Suppressor macrophage (primary cell): ENCODE measurements around the gene PRKAB1.
A peak's percentile ranks its signal among the peaks of the same experiment; 100 is the strongest.

Experiments
- DNase-seq, 4 experiments: peaks; one replicate each; pipeline ENCODE4 v3.0.0-alpha.2; 2020 to 2022

Gene PRKAB1

GRCh38 chr12:119714614-119715267 lies 46.8 kb downstream of the PRKAB1 start:
- DNase-seq, result no peak

DNA sequence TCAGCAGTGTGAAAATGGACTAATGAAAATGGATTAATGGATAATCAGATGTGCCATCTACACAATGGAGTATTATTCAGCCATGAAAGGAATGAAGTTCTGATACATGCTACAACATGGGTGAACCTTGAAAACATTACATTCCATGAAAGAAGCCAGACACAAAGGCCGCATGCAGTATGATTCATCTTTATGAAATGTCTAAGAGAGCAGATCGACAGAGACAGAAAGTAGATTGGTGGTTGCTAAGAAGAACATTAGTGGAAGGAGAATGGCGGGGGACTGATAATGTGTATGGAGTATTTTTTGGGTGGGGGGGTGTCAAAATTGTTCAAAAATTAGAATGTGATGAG lies 47.3 kb downstream of the PRKAB1 start:
- DNase-seq, result no peak

GRCh38 chr12:119718141-119718540 lies 50.2 kb downstream of the PRKAB1 start:
- no peak for DNase-seq

- DNase-seq, result no peak
Measured at GRCh38 chr12:119720349-119720748, 52.4 kb downstream of the PRKAB1 start.

GRCh38 chr12:119721306-119721705 lies 53.4 kb downstream of the PRKAB1 start:
- DNase-seq, result no peak

DNA sequence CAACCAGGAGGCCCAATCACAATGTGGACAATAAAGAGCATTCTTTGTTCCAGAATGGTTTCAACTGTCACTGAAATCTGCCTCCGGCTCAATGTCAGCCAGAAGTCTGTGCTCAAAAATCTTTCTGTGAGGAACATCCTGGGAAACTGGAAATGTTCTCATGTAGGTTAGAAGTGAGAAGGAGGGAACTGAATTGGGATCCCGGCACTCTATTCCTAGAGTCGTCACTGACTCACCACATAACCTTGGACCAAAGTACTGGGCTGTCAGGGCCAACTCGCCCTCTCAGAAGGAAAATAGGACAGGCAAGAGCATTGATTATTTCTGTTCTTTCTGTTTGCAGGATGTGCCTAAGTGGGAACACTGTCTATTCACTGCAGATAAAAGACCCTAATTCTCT lies 57.6 kb downstream of the PRKAB1 start:
- no peak for DNase-seq

GRCh38 chr12:119727600-119728443 lies 59.9 kb downstream of the PRKAB1 start:
- no peak for DNase-seq

- DNase-seq, result no peak
Measured at GRCh38 chr12:119728444-119728745, 60.5 kb downstream of the PRKAB1 start.

DNA sequence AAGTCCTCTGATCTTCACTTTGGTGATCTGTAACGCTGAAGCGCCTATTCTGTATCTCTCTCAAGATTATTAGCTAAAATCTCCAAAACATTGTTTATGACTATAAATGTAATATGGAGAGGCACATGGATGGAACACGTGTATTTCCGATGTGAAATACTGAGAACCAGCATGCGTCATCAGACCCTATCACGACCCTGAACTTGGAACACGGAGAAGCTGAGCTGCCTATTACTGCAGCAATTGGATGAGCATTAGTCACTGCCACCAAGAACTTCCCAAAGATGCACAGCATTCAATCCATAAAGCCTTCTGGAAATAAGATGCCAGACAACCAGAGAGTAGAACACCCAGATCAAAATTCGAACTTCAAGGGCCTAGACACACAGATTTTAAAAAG lies 61.9 kb downstream of the PRKAB1 start:
- DNase-seq, result no peak

DNA sequence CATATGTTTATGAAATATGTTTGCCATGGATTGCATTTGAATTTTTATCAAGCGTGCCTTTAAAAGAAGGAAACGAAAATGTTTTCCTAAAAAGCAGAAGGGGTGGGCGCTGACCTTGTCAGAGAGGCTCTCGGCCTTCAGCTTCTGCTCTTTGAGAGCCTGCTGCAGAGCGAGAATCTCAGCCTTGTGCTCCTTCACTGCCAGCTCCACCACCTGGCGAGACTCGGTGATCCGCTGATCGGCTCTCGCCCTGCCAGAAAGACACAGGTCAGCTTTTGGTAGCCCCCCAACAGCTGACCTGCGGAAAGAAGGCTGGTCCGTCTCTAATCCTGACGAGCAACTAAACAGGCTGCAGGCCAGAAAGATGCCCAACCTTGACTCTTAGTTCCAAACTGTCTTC lies 62.4 kb downstream of the PRKAB1 start:
- DNase-seq, result peak in 3 of 4 experiments; percentile 6 to 31 (median 10)
